A673 (cell line): ENCODE measurements around the gene TOP2A.

ENCODE experiments used
- EZH2 ChIP-seq: fragments of 200-600 bp; sonication (generic); IDR thresholded peaks from 2 replicates; pipeline ENCODE4 v1.6.1; 2017; ENCODE audit warnings: borderline replicate concordance, low read depth, mild to moderate bottlenecking, mixed read lengths, antibody characterized with exemption, low read length; ENCODE audit not compliant: poor library complexity, severe bottlenecking
- TF ChIP-seq, protein P1 (sequence below): fragments of 300-800, 200-600 bp; sonication (generic); conservative IDR thresholded peaks from 2 replicates; pipeline ENCODE4 v1.5.1; 2017; ENCODE audit warnings: low read depth, mild to moderate bottlenecking, antibody characterized with exemption, low read length, moderate library complexity, mixed read lengths

DNA sequence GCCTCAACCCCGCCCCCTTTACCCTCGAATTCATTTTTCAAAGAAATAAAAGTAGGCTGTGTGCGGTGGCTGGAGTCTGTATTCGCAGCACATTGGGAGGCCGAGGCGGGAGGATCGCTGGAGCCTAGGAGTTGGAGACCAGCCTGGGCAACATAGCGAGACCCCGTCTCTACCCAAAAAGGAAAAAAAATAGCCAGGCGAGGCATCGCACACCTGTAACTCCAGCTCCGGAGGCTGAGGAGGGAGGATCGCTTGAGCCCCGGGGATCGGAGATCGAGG is 671 bp upstream of the TOP2A start:
- TF ChIP-seq, protein P1, sequence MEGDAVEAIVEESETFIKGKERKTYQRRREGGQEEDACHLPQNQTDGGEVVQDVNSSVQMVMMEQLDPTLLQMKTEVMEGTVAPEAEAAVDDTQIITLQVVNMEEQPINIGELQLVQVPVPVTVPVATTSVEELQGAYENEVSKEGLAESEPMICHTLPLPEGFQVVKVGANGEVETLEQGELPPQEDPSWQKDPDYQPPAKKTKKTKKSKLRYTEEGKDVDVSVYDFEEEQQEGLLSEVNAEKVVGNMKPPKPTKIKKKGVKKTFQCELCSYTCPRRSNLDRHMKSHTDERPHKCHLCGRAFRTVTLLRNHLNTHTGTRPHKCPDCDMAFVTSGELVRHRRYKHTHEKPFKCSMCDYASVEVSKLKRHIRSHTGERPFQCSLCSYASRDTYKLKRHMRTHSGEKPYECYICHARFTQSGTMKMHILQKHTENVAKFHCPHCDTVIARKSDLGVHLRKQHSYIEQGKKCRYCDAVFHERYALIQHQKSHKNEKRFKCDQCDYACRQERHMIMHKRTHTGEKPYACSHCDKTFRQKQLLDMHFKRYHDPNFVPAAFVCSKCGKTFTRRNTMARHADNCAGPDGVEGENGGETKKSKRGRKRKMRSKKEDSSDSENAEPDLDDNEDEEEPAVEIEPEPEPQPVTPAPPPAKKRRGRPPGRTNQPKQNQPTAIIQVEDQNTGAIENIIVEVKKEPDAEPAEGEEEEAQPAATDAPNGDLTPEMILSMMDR, result no peak
- no peak for TF ChIP-seq EZH2
